GM12878 (cell line): ENCODE data around the gene MCFD2. TPM values are rescaled to one million over a fixed set of nuclear protein-coding genes. Genes with fewer than 3 reads are reported as not detected.

ENCODE experiments used
- ATAC-seq: fragments of 200-7000 bp; cut with Tn5 transposase; 3 replicates; pipeline ENCODE4 v1.9.1; 2020; ENCODE audit warnings: mild to moderate bottlenecking, moderate library complexity
- BruUV-seq: library from RNA; stranded (reverse); fragments of 400-500 nt; replicated peaks from 2 replicates; lab custom pipeline; 2021; lab: Mats Ljungman, UMichigan
- CTCF ChIA-PET: fragments of 300-600 bp; sonication (Branson Sonifier 250); formaldehyde crosslinking; extraction: SDS; loops from one replicate; lab custom pipeline; 2021; ENCODE audit warnings: inconsistent platforms; lab: Yijun Ruan, JAX
- POLR2A ChIA-PET: fragments of 350-600 bp; formaldehyde crosslinking; extraction: SDS; loops from one replicate; lab custom pipeline; 2021; ENCODE audit warnings: inconsistent platforms; lab: Charles Lee
- RAD21 ChIA-PET: fragments of 300-600 bp; sonication (Branson Sonifier 250); formaldehyde crosslinking; loops from one replicate; lab custom pipeline; 2023; ENCODE audit warnings: antibody characterized with exemption; ENCODE audit not compliant: unreplicated experiment; lab: Charles Lee
- SMC1A ChIA-PET: fragments of 300-600 bp; sonication (Branson Sonifier 250); formaldehyde crosslinking; loops from one replicate; lab custom pipeline; 2023; ENCODE audit not compliant: unreplicated experiment, uncharacterized antibody; lab: Charles Lee
- DNase-seq: peaks from one replicate; pipeline ENCODE4 v3.0.0-alpha.2; 2011; ENCODE audit warnings: low read depth, low spot score
- FAIRE-seq: peaks from 3 replicates; lab custom pipeline; 2011; peaks lifted over from hg19 to GRCh38; lab: Jason Lieb, UNC
- H2AFZ ChIP-seq: 2 replicates; pipeline ENCODE4 v1.6.0; 2011; ENCODE audit warnings: low read depth, low read length, control low read depth; ENCODE audit not compliant: control insufficient read depth
- H3K27ac ChIP-seq: 2 replicates; pipeline ENCODE4 v1.5.1; 2011; ENCODE audit warnings: control low read depth; ENCODE audit not compliant: control insufficient read depth, insufficient read depth
- H3K27me3 ChIP-seq, 2 experiments: replicated peaks in 1 of 2; 2 replicates each; pipeline versions ENCODE4 v1.6.0 to v1.6.1; 2011; ENCODE audit warnings: low read length in 1 of 2; ENCODE audit not compliant: control insufficient read depth in 2 of 2, insufficient read depth in 2 of 2
- H3K36me3 ChIP-seq, 2 experiments: 2 replicates each; pipeline ENCODE4 v1.5.1; 2011; ENCODE audit warnings: low read length in 1 of 2; ENCODE audit not compliant: control insufficient read depth in 2 of 2, insufficient read depth in 2 of 2
- H3K4me1 ChIP-seq: 2 replicates; pipeline ENCODE4 v1.6.1; 2011; ENCODE audit warnings: mild to moderate bottlenecking, low read length, moderate library complexity, mixed read lengths; ENCODE audit not compliant: control insufficient read depth, insufficient read depth
- H3K4me2 ChIP-seq: 2 replicates; pipeline ENCODE4 v1.6.0; 2011; ENCODE audit warnings: control low read depth; ENCODE audit not compliant: control insufficient read depth, insufficient read depth
- H3K4me3 ChIP-seq: fragments of 200-600 bp; sonication (generic); 2 replicates; pipeline ENCODE4 v1.5.1; 2016
- H3K79me2 ChIP-seq: 2 replicates; pipeline ENCODE4 v1.6.0; 2011; ENCODE audit warnings: low read length; ENCODE audit not compliant: control insufficient read depth, insufficient read depth
- H3K9ac ChIP-seq: 2 replicates; pipeline ENCODE4 v1.8.0; 2011; ENCODE audit warnings: low read length, control low read depth, mixed read lengths; ENCODE audit not compliant: control insufficient read depth, insufficient read depth
- H3K9me3 ChIP-seq: replicated peaks from 3 replicates; pipeline ENCODE4 v1.5.1; 2011; ENCODE audit warnings: mild to moderate bottlenecking, low read length; ENCODE audit not compliant: control insufficient read depth, insufficient read depth
- H4K20me1 ChIP-seq: 2 replicates; pipeline ENCODE4 v1.6.0; 2011; ENCODE audit not compliant: control insufficient read depth, insufficient read depth
- BHLHE40 ChIP-seq, 2 experiments: fragments of 450-650 bp in 1 of 2; IDR thresholded peaks; 2 replicates each; pipeline ENCODE4 v1.6.1; 2011 to 2017; ENCODE audit warnings: low read depth in 2 of 2, borderline replicate concordance in 1 of 2, improper control_type of control experiment in 1 of 2, low read length in 1 of 2, mild to moderate bottlenecking in 1 of 2
- RUNX3 ChIP-seq: IDR thresholded peaks from 2 replicates; pipeline ENCODE4 v1.6.1; 2012; ENCODE audit warnings: low read length, inconsistent platforms
- ZNF24 ChIP-seq: fragments of 450-650 bp; IDR thresholded peaks from 2 replicates; pipeline ENCODE4 v1.6.1; 2017; ENCODE audit warnings: antibody characterized with exemption, mild to moderate bottlenecking
- WGBS: methylation state at CpG from one replicate; pipeline ENCODE4 v1.1.6; 2016; ENCODE audit warnings: low lambda C conversion rate; ENCODE audit not compliant: insufficient replicate concordance, insufficient coverage; ENCODE audit errors: missing lambda C conversion rate; 5-methylcytosine and 5-hydroxymethylcytosine counted together
- in situ Hi-C: fragments of 300-500 bp; cut with MboI; formaldehyde crosslinking; loops from 9 replicates; pipeline ENCODE4 v1.14.3; 2018; ENCODE audit warnings: mixed read lengths
- intact Hi-C: fragments of 100-400 bp; cut with micrococcal nuclease; formaldehyde crosslinking; loops from one replicate; pipeline ENCODE4 v1.14.2; 2022; ENCODE audit not compliant: unreplicated experiment
- polyA plus RNA-seq, 11 experiments: library from polyadenylated mRNA; depleted of rRNA in 4 of 11; unstranded in 6 of 11; stranded (reverse) in 5 of 11; fragments of >200 nt; fragmentation: Nextera tagmentation in 4 of 11; fragmentation: Illumina TruSeq in 1 of 11; extraction: Ambion mirVana in 4 of 11; extraction: Trizol in 1 of 11; gene quantifications; 1 replicate in 1 of 11; 2 replicates in 10 of 11; pipeline versions ENCODE4 v1.2.1 to v1.2.3, GENCODE V29; 2011 to 2016; ENCODE audit warnings: inconsistent platforms in 2 of 11, missing spikeins in 2 of 11, low read depth in 1 of 11
- total RNA-seq, 4 experiments: library from RNA; depleted of rRNA in 3 of 4; stranded (reverse); fragments of >200 nt in 3 of 4; fragmentation: Illumina TruSeq in 1 of 4; extraction: Trizol in 1 of 4; gene quantifications; 2 replicates each; pipeline versions ENCODE4 v1.2.1 to v1.2.3, GENCODE V29; 2013 to 2021
- TF ChIP-seq, protein P1 (sequence below): IDR thresholded peaks from 2 replicates; pipeline ENCODE4 v1.6.1; 2012; ENCODE audit warnings: low read depth, low read length, improper control_type of control experiment
- TF ChIP-seq, protein P2 (sequence below): fragments of 450-650 bp; IDR thresholded peaks from 2 replicates; pipeline ENCODE4 v1.6.1; 2017; ENCODE audit warnings: mild to moderate bottlenecking, moderate library complexity

MCFD2 gene
- total and polyA plus RNA-seq, 10 of the 15 experiments (the other 5 are each of a cell fraction or from before 2014, with no cell fraction given): 35.0 to 57.3 (median 40.3) TPM

DNA sequence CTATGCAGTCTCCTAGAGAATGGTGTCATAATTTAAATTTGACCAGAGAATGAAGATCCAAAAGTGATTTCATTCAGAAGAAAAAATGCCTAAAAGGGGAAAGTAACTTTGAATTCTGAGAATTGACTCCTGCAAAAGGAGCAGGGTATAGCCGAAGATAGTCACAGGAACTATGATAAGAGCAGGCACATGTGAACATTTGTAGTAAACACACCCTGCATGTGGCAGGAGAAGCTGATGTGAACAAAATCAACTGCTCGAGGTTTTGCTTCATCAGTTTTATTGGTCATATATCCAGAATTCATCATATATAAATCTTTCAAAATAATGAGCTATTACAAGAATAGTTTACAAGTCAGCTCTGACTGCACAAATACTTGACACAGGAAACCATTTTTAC, 14.0 kb downstream of the MCFD2 start:
- POLR2A ChIA-PET: interaction anchor here (0.5 kb wide), 1 partner anchor 277 kb away, joined by 3 read pairs; no protein-coding TSS in a partner anchor
- Histone ChIP-seq H3K9me3 (no peaks in the 10 kb centered on the region), H3K79me2 (no peaks in the 10 kb centered on the region), H2AFZ (no peak overlapping the region), H3K4me1 (no peaks in the 10 kb centered on the region), H3K27ac (no peak overlapping the region), H3K9ac (no peak overlapping the region), H4K20me1 (no peaks in the 10 kb centered on the region), H3K4me3 (no peak overlapping the region), H3K4me2 (no peak overlapping the region), H3K36me3 (peaks cover 4% of the 10 kb centered on the region in 2 experiments; a peak in 2 of 4 replicates), H3K27me3 (no peaks in the 10 kb centered on the region)
- in situ Hi-C loops: no loop called here
- intact Hi-C loops: no loop called here
- CTCF ChIA-PET: no interaction called here
- SMC1A ChIA-PET: interaction anchor here (0.6 kb wide), 1 partner anchor 813 kb away, joined by 3 read pairs; no protein-coding TSS in a partner anchor
- RAD21 ChIA-PET: no interaction called here
- DNase-seq (no peak), FAIRE-seq (no peak), ATAC-seq (no peak)
- no TSS peak for BruUV-seq
- no peak for TF ChIP-seq RUNX3
- WGBS: 100% methylated on average over 2 of the region's 2 CpGs

DNA sequence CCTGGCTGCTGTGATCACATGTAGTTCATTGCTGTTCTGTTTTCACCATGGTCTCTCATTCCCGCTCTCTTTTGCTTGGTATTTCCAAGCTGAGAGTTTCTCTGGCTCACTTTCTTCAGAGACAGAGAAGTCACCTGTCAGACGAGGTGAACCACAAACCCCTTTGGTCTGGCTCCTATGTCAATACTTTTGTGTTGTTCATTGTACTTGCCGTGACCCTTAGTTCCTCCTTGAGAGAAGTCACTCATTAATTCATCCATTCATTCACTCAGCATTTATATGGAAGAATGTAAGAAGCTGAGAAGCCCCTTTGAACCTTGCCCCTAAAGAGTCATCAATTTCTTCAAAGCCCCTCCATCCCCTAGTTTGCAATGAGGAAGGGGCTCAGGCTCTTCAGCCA, 15.2 kb downstream of the MCFD2 start:
- H3K4me1 ChIP-seq: no peaks in the 10 kb centered on the region
- no peaks in the 10 kb centered on the region for H4K20me1 ChIP-seq
- H2AFZ ChIP-seq: no peak overlapping the region
- TF ChIP-seq BHLHE40 (IDR thresholded peaks at IDR 0.05; ENCODE audit: borderline replicate concordance in 1 of 2, low read depth in 2 of 2, low read length in 1 of 2): no peak
- TF ChIP-seq, protein P1, sequence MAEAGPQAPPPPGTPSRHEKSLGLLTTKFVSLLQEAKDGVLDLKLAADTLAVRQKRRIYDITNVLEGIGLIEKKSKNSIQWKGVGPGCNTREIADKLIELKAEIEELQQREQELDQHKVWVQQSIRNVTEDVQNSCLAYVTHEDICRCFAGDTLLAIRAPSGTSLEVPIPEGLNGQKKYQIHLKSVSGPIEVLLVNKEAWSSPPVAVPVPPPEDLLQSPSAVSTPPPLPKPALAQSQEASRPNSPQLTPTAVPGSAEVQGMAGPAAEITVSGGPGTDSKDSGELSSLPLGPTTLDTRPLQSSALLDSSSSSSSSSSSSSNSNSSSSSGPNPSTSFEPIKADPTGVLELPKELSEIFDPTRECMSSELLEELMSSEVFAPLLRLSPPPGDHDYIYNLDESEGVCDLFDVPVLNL: no peak
- TF ChIP-seq, protein P2, sequence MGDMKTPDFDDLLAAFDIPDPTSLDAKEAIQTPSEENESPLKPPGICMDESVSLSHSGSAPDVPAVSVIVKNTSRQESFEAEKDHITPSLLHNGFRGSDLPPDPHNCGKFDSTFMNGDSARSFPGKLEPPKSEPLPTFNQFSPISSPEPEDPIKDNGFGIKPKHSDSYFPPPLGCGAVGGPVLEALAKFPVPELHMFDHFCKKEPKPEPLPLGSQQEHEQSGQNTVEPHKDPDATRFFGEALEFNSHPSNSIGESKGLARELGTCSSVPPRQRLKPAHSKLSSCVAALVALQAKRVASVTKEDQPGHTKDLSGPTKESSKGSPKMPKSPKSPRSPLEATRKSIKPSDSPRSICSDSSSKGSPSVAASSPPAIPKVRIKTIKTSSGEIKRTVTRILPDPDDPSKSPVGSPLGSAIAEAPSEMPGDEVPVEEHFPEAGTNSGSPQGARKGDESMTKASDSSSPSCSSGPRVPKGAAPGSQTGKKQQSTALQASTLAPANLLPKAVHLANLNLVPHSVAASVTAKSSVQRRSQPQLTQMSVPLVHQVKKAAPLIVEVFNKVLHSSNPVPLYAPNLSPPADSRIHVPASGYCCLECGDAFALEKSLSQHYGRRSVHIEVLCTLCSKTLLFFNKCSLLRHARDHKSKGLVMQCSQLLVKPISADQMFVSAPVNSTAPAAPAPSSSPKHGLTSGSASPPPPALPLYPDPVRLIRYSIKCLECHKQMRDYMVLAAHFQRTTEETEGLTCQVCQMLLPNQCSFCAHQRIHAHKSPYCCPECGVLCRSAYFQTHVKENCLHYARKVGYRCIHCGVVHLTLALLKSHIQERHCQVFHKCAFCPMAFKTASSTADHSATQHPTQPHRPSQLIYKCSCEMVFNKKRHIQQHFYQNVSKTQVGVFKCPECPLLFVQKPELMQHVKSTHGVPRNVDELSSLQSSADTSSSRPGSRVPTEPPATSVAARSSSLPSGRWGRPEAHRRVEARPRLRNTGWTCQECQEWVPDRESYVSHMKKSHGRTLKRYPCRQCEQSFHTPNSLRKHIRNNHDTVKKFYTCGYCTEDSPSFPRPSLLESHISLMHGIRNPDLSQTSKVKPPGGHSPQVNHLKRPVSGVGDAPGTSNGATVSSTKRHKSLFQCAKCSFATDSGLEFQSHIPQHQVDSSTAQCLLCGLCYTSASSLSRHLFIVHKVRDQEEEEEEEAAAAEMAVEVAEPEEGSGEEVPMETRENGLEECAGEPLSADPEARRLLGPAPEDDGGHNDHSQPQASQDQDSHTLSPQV: no peak
- TF ChIP-seq ZNF24: peak; percentile 80; the same call in 1 of the 2 replicates
- H3K79me2 ChIP-seq: no peaks in the 10 kb centered on the region
- intact Hi-C loops: no loop called here
- H3K27ac ChIP-seq: no peak overlapping the region
- CTCF ChIA-PET: no interaction called here
- no peaks in the 10 kb centered on the region for H3K9me3 ChIP-seq
- no peak overlapping the region for H3K9ac ChIP-seq
- no TSS peak for BruUV-seq
- RAD21 ChIA-PET: no interaction called here
- SMC1A ChIA-PET: no interaction called here
- no peaks in the 10 kb centered on the region for H3K36me3 ChIP-seq
- no peak overlapping the region for H3K4me2 ChIP-seq
- POLR2A ChIA-PET: no interaction called here
- no peak for ATAC-seq
- no peaks in the 10 kb centered on the region for H3K27me3 ChIP-seq
- no peak for DNase-seq
- WGBS: 64% methylated on average over 3 of the region's 3 CpGs
- in situ Hi-C loops: no loop called here
- no peak overlapping the region for H3K4me3 ChIP-seq
- FAIRE-seq: no peak
